HEK293 (cell line): ENCODE measurements around the gene CLASP2.

Experiments
- SALL2 ChIP-seq: fragments of 450-650 bp; formaldehyde crosslinking; IDR thresholded peaks from 2 replicates; pipeline ENCODE4 v1.5.0; 2017; ENCODE audit warnings: missing biosample characterization, mild to moderate bottlenecking, missing genetic modification characterization, borderline replicate concordance
- ZBTB21 ChIP-seq: fragments of 450-650 bp; formaldehyde crosslinking; IDR thresholded peaks from 2 replicates; pipeline ENCODE4 v1.5.1; 2017; ENCODE audit warnings: missing biosample characterization, missing genetic modification characterization
- ZBTB7A ChIP-seq: fragments of 450-650 bp; formaldehyde crosslinking; IDR thresholded peaks from 2 replicates; pipeline ENCODE4 v1.5.1; 2016; ENCODE audit warnings: low read depth, missing biosample characterization, missing genetic modification characterization
- ZEB2 ChIP-seq: fragments of 450-650 bp; formaldehyde crosslinking; IDR thresholded peaks from 2 replicates; pipeline ENCODE4 v1.5.1; 2016; ENCODE audit warnings: missing biosample characterization, missing genetic modification characterization
- ZNF335 ChIP-seq: fragments of 450-650 bp; formaldehyde crosslinking; conservative IDR thresholded peaks from 2 replicates; pipeline ENCODE4 v1.5.1; 2016; ENCODE audit warnings: missing biosample characterization, missing genetic modification characterization
- ZNF404 ChIP-seq: fragments of 450-650 bp; formaldehyde crosslinking; IDR thresholded peaks from 2 replicates; pipeline ENCODE4 v1.5.1; 2017; ENCODE audit warnings: missing biosample characterization, missing genetic modification characterization
- ZNF777 ChIP-seq: fragments of 450-650 bp; formaldehyde crosslinking; IDR thresholded peaks from 2 replicates; pipeline ENCODE4 v1.5.1; 2017; ENCODE audit warnings: missing biosample characterization, missing genetic modification characterization, borderline replicate concordance
- TF ChIP-seq, protein P1 (sequence below): fragments of 450-650 bp; formaldehyde crosslinking; IDR thresholded peaks from 2 replicates; pipeline ENCODE4 v1.5.1; 2016; ENCODE audit warnings: missing biosample characterization, missing genetic modification characterization
- TF ChIP-seq, protein P2 (sequence below): fragments of 450-650 bp; formaldehyde crosslinking; IDR thresholded peaks from 2 replicates; pipeline ENCODE4 v1.5.1; 2016; ENCODE audit warnings: missing biosample characterization, missing genetic modification characterization
- TF ChIP-seq, protein P3 (sequence below): fragments of 450-650 bp; formaldehyde crosslinking; IDR thresholded peaks from 2 replicates; pipeline ENCODE4 v1.5.1; 2016; ENCODE audit warnings: missing biosample characterization, missing genetic modification characterization
- TF ChIP-seq, protein P4 (sequence below): fragments of 450-650 bp; formaldehyde crosslinking; IDR thresholded peaks from 2 replicates; pipeline ENCODE4 v1.5.1; 2016; ENCODE audit warnings: missing biosample characterization, missing genetic modification characterization
- TF ChIP-seq, protein P5 (sequence below): sonication (generic); formaldehyde crosslinking; IDR thresholded peaks from 2 replicates; pipeline ENCODE4 v1.8.1; 2022; ENCODE audit warnings: mild to moderate bottlenecking, moderate library complexity, missing genetic modification reagents

DNA sequence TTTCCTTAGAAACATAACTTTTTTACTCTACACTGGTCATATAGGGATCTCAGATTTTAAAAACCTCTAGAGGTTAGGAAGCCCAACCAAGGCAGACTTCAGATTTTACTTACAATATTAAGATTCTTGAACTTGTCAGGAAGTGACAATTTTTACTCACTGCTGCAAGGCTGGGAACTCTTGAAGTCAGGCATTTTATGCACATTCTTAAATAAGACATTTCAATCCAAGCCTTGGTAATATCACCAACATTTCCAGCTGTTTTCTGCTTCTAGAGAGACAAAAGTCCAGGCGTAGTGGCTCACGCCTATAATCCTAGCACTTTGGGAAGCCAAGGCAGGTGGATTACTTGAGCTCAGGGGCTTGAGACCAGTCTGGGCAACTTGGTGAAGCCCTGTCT lies 244.2 kb downstream of the CLASP2 start:
- TF ChIP-seq ZEB2 (tag by site-specific recombination) (no peak), ZBTB21 (tag by site-specific recombination) (no peak), ZBTB7A (tag by site-specific recombination) (no peak), SALL2 (tag by site-specific recombination) (no peak), ZNF777 (tag by site-specific recombination) (no peak), ZNF404 (tag by site-specific recombination) (no peak), ZNF335 (tag by site-specific recombination) (no peak)
- TF ChIP-seq, protein P1, sequence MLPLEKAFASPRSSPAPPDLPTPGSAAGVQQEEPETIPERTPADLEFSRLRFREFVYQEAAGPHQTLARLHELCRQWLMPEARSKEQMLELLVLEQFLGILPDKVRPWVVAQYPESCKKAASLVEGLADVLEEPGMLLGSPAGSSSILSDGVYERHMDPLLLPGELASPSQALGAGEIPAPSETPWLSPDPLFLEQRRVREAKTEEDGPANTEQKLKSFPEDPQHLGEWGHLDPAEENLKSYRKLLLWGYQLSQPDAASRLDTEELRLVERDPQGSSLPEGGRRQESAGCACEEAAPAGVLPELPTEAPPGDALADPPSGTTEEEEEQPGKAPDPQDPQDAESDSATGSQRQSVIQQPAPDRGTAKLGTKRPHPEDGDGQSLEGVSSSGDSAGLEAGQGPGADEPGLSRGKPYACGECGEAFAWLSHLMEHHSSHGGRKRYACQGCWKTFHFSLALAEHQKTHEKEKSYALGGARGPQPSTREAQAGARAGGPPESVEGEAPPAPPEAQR, result no peak
- TF ChIP-seq, protein P2, sequence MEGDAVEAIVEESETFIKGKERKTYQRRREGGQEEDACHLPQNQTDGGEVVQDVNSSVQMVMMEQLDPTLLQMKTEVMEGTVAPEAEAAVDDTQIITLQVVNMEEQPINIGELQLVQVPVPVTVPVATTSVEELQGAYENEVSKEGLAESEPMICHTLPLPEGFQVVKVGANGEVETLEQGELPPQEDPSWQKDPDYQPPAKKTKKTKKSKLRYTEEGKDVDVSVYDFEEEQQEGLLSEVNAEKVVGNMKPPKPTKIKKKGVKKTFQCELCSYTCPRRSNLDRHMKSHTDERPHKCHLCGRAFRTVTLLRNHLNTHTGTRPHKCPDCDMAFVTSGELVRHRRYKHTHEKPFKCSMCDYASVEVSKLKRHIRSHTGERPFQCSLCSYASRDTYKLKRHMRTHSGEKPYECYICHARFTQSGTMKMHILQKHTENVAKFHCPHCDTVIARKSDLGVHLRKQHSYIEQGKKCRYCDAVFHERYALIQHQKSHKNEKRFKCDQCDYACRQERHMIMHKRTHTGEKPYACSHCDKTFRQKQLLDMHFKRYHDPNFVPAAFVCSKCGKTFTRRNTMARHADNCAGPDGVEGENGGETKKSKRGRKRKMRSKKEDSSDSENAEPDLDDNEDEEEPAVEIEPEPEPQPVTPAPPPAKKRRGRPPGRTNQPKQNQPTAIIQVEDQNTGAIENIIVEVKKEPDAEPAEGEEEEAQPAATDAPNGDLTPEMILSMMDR, result no peak
- TF ChIP-seq, protein P3, sequence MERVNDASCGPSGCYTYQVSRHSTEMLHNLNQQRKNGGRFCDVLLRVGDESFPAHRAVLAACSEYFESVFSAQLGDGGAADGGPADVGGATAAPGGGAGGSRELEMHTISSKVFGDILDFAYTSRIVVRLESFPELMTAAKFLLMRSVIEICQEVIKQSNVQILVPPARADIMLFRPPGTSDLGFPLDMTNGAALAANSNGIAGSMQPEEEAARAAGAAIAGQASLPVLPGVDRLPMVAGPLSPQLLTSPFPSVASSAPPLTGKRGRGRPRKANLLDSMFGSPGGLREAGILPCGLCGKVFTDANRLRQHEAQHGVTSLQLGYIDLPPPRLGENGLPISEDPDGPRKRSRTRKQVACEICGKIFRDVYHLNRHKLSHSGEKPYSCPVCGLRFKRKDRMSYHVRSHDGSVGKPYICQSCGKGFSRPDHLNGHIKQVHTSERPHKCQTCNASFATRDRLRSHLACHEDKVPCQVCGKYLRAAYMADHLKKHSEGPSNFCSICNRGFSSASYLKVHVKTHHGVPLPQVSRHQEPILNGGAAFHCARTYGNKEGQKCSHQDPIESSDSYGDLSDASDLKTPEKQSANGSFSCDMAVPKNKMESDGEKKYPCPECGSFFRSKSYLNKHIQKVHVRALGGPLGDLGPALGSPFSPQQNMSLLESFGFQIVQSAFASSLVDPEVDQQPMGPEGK, result no peak
- TF ChIP-seq, protein P4, sequence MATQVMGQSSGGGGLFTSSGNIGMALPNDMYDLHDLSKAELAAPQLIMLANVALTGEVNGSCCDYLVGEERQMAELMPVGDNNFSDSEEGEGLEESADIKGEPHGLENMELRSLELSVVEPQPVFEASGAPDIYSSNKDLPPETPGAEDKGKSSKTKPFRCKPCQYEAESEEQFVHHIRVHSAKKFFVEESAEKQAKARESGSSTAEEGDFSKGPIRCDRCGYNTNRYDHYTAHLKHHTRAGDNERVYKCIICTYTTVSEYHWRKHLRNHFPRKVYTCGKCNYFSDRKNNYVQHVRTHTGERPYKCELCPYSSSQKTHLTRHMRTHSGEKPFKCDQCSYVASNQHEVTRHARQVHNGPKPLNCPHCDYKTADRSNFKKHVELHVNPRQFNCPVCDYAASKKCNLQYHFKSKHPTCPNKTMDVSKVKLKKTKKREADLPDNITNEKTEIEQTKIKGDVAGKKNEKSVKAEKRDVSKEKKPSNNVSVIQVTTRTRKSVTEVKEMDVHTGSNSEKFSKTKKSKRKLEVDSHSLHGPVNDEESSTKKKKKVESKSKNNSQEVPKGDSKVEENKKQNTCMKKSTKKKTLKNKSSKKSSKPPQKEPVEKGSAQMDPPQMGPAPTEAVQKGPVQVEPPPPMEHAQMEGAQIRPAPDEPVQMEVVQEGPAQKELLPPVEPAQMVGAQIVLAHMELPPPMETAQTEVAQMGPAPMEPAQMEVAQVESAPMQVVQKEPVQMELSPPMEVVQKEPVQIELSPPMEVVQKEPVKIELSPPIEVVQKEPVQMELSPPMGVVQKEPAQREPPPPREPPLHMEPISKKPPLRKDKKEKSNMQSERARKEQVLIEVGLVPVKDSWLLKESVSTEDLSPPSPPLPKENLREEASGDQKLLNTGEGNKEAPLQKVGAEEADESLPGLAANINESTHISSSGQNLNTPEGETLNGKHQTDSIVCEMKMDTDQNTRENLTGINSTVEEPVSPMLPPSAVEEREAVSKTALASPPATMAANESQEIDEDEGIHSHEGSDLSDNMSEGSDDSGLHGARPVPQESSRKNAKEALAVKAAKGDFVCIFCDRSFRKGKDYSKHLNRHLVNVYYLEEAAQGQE (tag by site-specific recombination), result no peak
- TF ChIP-seq, protein P5, sequence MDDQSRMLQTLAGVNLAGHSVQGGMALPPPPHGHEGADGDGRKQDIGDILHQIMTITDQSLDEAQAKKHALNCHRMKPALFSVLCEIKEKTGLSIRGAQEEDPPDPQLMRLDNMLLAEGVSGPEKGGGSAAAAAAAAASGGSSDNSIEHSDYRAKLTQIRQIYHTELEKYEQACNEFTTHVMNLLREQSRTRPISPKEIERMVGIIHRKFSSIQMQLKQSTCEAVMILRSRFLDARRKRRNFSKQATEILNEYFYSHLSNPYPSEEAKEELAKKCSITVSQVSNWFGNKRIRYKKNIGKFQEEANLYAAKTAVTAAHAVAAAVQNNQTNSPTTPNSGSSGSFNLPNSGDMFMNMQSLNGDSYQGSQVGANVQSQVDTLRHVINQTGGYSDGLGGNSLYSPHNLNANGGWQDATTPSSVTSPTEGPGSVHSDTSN (CRISPR knock-in tag), result no peak
